ENCODE results near the gene VPS8.

Gene VPS8

DNA sequence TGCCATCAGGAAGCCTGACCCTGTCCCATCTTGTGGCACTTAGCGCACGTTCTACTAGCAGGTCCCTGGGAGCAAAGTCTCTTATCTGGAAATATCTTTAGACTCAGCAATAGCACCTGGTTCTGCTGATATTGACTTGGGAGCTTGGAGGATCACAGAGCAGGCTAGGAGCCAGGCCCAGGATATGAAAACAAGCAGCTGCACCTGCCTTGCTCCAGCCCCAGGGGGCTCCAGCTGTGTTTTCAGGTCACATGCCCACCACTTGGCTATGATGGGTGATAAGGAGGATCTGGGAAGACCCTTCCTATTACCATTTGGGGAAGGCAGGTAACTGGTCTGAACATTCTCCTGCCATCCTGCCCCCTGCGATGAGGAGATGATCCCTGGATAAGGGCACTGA lies 253.1 kb downstream of the VPS8 start:
- no peaks in the 10 kb centered on the region for H3K4me1 ChIP-seq (ENCODE audit: low read depth, poor library complexity, severe bottlenecking)
- H3K79me2 ChIP-seq (ENCODE audit: insufficient read depth, low read depth) = no peaks in the 10 kb centered on the region
- no peak overlapping the region for H3K4me2 ChIP-seq
- H3K36me3 ChIP-seq (ENCODE audit: insufficient read depth) = no peaks in the 10 kb centered on the region
- TF ChIP-seq, protein P1, sequence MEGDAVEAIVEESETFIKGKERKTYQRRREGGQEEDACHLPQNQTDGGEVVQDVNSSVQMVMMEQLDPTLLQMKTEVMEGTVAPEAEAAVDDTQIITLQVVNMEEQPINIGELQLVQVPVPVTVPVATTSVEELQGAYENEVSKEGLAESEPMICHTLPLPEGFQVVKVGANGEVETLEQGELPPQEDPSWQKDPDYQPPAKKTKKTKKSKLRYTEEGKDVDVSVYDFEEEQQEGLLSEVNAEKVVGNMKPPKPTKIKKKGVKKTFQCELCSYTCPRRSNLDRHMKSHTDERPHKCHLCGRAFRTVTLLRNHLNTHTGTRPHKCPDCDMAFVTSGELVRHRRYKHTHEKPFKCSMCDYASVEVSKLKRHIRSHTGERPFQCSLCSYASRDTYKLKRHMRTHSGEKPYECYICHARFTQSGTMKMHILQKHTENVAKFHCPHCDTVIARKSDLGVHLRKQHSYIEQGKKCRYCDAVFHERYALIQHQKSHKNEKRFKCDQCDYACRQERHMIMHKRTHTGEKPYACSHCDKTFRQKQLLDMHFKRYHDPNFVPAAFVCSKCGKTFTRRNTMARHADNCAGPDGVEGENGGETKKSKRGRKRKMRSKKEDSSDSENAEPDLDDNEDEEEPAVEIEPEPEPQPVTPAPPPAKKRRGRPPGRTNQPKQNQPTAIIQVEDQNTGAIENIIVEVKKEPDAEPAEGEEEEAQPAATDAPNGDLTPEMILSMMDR (conservative IDR thresholded peaks at IDR 0.05; ENCODE audit: low read depth, low read length) = no peak
- no peak overlapping the region for H2AFZ ChIP-seq (ENCODE audit: low read depth)
- H3K9ac ChIP-seq = no peak overlapping the region
- H3K27me3 ChIP-seq (ENCODE audit: insufficient read depth, low read depth) = no peaks in the 10 kb centered on the region
- no peaks in the 10 kb centered on the region for H4K20me1 ChIP-seq (ENCODE audit: insufficient read depth)
- no peak overlapping the region for H3K27ac ChIP-seq
- H3K4me3 ChIP-seq (IDR thresholded peaks at IDR 0.05; ENCODE audit: insufficient read depth, low read depth, low read length) = no peak overlapping the region

DNA sequence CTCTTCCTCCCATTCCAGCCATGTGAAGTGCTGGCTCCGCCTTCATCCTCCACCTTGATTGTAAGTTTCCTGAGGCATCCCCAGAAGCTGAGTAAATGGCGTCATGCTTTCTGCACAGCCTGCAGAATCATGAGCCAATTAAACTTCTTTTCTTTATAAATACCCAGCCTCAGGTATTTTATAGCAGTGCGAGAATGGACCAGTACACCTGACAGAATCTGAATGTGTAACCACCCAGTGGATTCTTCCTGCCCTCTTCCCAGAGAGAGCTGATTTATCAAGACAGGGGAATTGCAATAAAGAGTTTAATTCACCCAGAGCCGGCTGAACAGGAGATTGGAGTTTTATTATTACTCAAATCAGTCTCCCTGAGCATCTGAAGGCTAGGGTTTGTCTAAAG lies 254.3 kb downstream of the VPS8 start:
- Histone ChIP-seq H3K36me3 (ENCODE audit: insufficient read depth) (no peaks in the 10 kb centered on the region), H3K9ac (no peak overlapping the region), H4K20me1 (ENCODE audit: insufficient read depth) (no peaks in the 10 kb centered on the region), H2AFZ (ENCODE audit: low read depth) (no peak overlapping the region), H3K27me3 (ENCODE audit: insufficient read depth, low read depth) (no peaks in the 10 kb centered on the region), H3K79me2 (ENCODE audit: insufficient read depth, low read depth) (no peaks in the 10 kb centered on the region), H3K4me1 (ENCODE audit: low read depth, poor library complexity, severe bottlenecking) (no peaks in the 10 kb centered on the region), H3K4me3 (IDR thresholded peaks at IDR 0.05; ENCODE audit: insufficient read depth, low read depth, low read length) (no peak overlapping the region), H3K27ac (no peak overlapping the region), H3K4me2 (no peak overlapping the region)
- TF ChIP-seq, protein P1 (conservative IDR thresholded peaks at IDR 0.05; ENCODE audit: low read depth, low read length) = no peak

DNA sequence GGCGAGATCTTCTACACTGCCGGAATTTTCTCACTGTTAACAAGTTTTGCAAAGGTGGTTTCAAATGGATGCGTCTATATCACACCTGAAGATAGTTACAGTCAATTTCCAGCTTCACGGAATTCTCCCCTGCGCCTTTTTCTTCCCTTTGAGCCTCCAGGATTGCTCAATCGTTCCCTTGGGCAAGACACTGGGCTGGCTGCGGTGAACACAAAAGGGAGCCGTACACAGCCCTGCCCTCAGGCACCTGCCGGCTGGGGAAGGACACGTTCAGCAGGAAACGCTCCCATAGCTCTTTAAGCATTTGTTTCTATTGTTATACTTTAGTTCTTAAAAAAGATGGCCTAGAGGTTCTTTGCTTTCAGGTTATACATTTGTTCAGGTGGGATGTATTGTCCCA lies 255.2 kb downstream of the VPS8 start:
- Histone ChIP-seq H3K4me2 (no peak overlapping the region), H3K27me3 (ENCODE audit: insufficient read depth, low read depth) (no peaks in the 10 kb centered on the region), H2AFZ (ENCODE audit: low read depth) (no peak overlapping the region), H3K27ac (no peak overlapping the region), H3K4me3 (IDR thresholded peaks at IDR 0.05; ENCODE audit: insufficient read depth, low read depth, low read length) (no peak overlapping the region), H3K9ac (no peak overlapping the region), H4K20me1 (ENCODE audit: insufficient read depth) (no peaks in the 10 kb centered on the region), H3K4me1 (ENCODE audit: low read depth, poor library complexity, severe bottlenecking) (no peaks in the 10 kb centered on the region), H3K79me2 (ENCODE audit: insufficient read depth, low read depth) (no peaks in the 10 kb centered on the region), H3K36me3 (ENCODE audit: insufficient read depth) (no peaks in the 10 kb centered on the region)
- TF ChIP-seq, protein P1 (conservative IDR thresholded peaks at IDR 0.05; ENCODE audit: low read depth, low read length) = no peak

DNA sequence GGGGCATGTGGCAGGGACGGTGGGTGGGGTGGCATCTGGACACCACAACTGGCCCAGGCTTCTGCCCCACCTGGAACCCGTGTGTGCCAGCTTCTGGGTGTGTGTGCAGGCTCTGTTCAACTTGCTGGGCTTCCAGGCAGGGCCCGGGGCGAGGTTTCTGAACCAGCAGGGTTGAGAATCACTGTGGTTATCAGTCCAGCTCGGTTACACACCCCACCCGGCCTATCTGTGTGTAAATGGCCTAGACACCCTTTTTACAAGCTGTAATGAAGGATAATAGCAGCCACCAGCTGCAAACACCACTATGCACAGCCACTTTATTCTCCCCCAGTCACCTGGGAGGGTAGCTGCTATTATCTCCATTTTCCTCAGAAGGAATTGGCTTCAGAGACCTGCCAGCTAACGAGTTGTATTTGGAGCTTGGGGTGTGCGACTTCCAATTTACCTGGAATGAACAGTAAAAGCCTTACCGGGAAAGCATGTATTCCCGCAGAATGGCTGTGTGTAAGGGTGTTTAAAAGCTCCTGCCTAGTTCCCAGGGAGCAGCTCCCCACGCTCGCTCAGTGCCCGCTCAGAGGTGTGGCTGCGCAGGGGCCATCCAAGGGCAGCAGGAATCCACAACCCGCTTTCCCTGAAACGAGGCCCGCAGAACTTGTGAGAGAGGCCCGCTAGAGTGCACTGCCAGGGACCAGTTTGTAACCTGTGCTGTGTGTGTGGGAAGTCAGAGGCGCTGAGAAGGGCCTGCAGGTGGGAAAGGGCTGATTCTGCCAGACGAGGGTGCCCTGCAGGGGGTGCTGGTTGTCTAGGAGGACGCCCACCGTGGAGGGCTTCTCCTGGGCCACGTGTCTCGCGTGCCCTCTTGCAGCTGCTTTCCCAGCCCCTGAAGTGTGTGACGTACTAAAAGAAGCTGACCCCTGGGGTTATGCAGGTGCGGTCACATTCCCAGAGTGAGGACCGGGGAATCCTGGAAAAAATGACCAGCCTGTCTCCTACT lies 257.4 kb downstream of the VPS8 start:
- no peak overlapping the region for H3K9ac ChIP-seq
- no peak overlapping the region for H2AFZ ChIP-seq (ENCODE audit: low read depth)
- no peak overlapping the region for H3K27ac ChIP-seq
- no peaks in the 10 kb centered on the region for H3K27me3 ChIP-seq (ENCODE audit: insufficient read depth, low read depth)
- H3K4me3 ChIP-seq (IDR thresholded peaks at IDR 0.05; ENCODE audit: insufficient read depth, low read depth, low read length) = no peak overlapping the region
- TF ChIP-seq, protein P1 (conservative IDR thresholded peaks at IDR 0.05; ENCODE audit: low read depth, low read length) = no peak
- H3K79me2 ChIP-seq (ENCODE audit: insufficient read depth, low read depth) = no peaks in the 10 kb centered on the region
- no peaks in the 10 kb centered on the region for H3K36me3 ChIP-seq (ENCODE audit: insufficient read depth)
- no peaks in the 10 kb centered on the region for H4K20me1 ChIP-seq (ENCODE audit: insufficient read depth)
- no peaks in the 10 kb centered on the region for H3K4me1 ChIP-seq (ENCODE audit: low read depth, poor library complexity, severe bottlenecking)
- H3K4me2 ChIP-seq = no peak overlapping the region
